OCI-LY1 (cell line): Measurements from ENCODE around the gene KDM3A.

Experiments
- H2AFZ ChIP-seq: fragments of 200-600 bp; sonication (generic), shearing (Covaris generic); 2 replicates; pipeline ENCODE4 v1.6.0; 2014; ENCODE audit warnings: antibody characterized with exemption, mild to moderate bottlenecking, low read length
- H3F3A ChIP-seq: fragments of 200-600 bp; sonication (generic), shearing (Covaris generic); 2 replicates; pipeline ENCODE4 v1.6.0; 2014; ENCODE audit warnings: mild to moderate bottlenecking, antibody characterized with exemption, low read length, moderate library complexity; ENCODE audit not compliant: insufficient read depth
- H3K27ac ChIP-seq: fragments of 200-600 bp; sonication (generic); 2 replicates; pipeline ENCODE4 v1.5.1; 2014; ENCODE audit warnings: low read length, mixed run types, mild to moderate bottlenecking, low read depth; ENCODE audit not compliant: poor library complexity, severe bottlenecking
- H3K27me3 ChIP-seq: fragments of 200-600 bp; sonication (generic); 2 replicates; pipeline ENCODE4 v1.6.0; 2014; ENCODE audit warnings: antibody characterized with exemption, mild to moderate bottlenecking, low read length, moderate library complexity; ENCODE audit not compliant: insufficient read depth
- H3K36me3 ChIP-seq: fragments of 200-600 bp; sonication (generic); 2 replicates; pipeline ENCODE4 v1.6.1; 2014; ENCODE audit warnings: mild to moderate bottlenecking, antibody characterized with exemption, low read length, moderate library complexity, mixed read lengths; ENCODE audit not compliant: insufficient read depth
- H3K4me1 ChIP-seq: fragments of 200-600 bp; sonication (generic); 2 replicates; pipeline ENCODE4 v1.5.1; 2014; ENCODE audit warnings: mild to moderate bottlenecking, low read length, moderate library complexity; ENCODE audit not compliant: insufficient read depth, severe bottlenecking
- H3K4me2 ChIP-seq: fragments of 200-600 bp; sonication (generic), shearing (Covaris generic); 2 replicates; pipeline ENCODE4 v1.6.1; 2014; ENCODE audit warnings: low read length
- H3K4me3 ChIP-seq: fragments of 200-600 bp; sonication (generic); 2 replicates; pipeline ENCODE4 v1.5.1; 2014; ENCODE audit warnings: low read length, low read depth, mild to moderate bottlenecking, mixed read lengths; ENCODE audit not compliant: poor library complexity, severe bottlenecking
- H3K79me2 ChIP-seq: fragments of 200-600 bp; shearing (Covaris generic); 2 replicates; pipeline ENCODE4 v1.6.1; 2016; ENCODE audit warnings: mixed run types, low read length, mixed read lengths; ENCODE audit not compliant: insufficient read depth
- H3K9ac ChIP-seq: fragments of 200-600 bp; sonication (generic), shearing (Covaris generic); 2 replicates; pipeline ENCODE4 v1.6.1; 2014; ENCODE audit warnings: mild to moderate bottlenecking, low read length, mixed read lengths
- H3K9me2 ChIP-seq: fragments of 200-600 bp; sonication (generic), shearing (Covaris generic); 2 replicates; pipeline ENCODE4 v1.6.1; 2014; ENCODE audit warnings: low read depth, mild to moderate bottlenecking, low read length, mixed read lengths
- H3K9me3 ChIP-seq: fragments of 200-600 bp; shearing (Covaris generic); 2 replicates; pipeline ENCODE4 v1.6.1; 2014; ENCODE audit warnings: low read length, mixed read lengths
- H4K20me1 ChIP-seq: fragments of 200-600 bp; sonication (generic), shearing (Covaris generic); 2 replicates; pipeline ENCODE4 v1.6.0; 2016; ENCODE audit warnings: mild to moderate bottlenecking, low read length; ENCODE audit not compliant: insufficient read depth
- CTCF ChIP-seq: fragments of 200-600 bp; sonication (generic), shearing (Covaris generic); IDR thresholded peaks from 2 replicates; pipeline ENCODE4 v1.5.1; 2017; ENCODE audit warnings: mild to moderate bottlenecking, antibody characterized with exemption, low read length, moderate library complexity, mixed read lengths
- EZH2 ChIP-seq: fragments of 200-600 bp; sonication (generic), shearing (Covaris generic); IDR thresholded peaks from 2 replicates; pipeline ENCODE4 v1.8.0; 2017; ENCODE audit warnings: borderline replicate concordance, mixed run types, mild to moderate bottlenecking, antibody characterized with exemption, low read length, moderate library complexity, mixed read lengths

Gene KDM3A

GRCh38 chr2:86454238-86454637, 13.1 kb downstream of the KDM3A start:
- H3K4me3 ChIP-seq: no peak overlapping the region
- H2AFZ ChIP-seq: no peak overlapping the region
- H3K27ac ChIP-seq: no peak overlapping the region
- no peaks in the 10 kb centered on the region for H3K4me1 ChIP-seq
- H3K9ac ChIP-seq: no peak overlapping the region
- H4K20me1 ChIP-seq: no peaks in the 10 kb centered on the region
- H3K27me3 ChIP-seq: no peaks in the 10 kb centered on the region
- H3K79me2 ChIP-seq: peaks cover 3% of the 10 kb centered on the region; the same call in 1 of the 2 replicates
- no peaks in the 10 kb centered on the region; the same call in 1 of the 2 replicates for H3K9me2 ChIP-seq
- H3K36me3 ChIP-seq: peaks cover 97% of the 10 kb centered on the region
- H3K9me3 ChIP-seq: no peaks in the 10 kb centered on the region
- H3F3A ChIP-seq: no peaks in the 10 kb centered on the region
- TF ChIP-seq EZH2 (no peak), CTCF (no peak)
- H3K4me2 ChIP-seq: no peak overlapping the region

GRCh38 chr2:86455181-86455580, 14.0 kb downstream of the KDM3A start:
- TF ChIP-seq CTCF: no peak
- no peak for TF ChIP-seq EZH2
- Histone ChIP-seq H3K79me2 (no peaks in the 10 kb centered on the region), H3F3A (no peaks in the 10 kb centered on the region)

GRCh38 chr2:86461042-86461743, 20.0 kb downstream of the KDM3A start:
- TF ChIP-seq EZH2 (no peak), CTCF (no peak)
- Histone ChIP-seq H3K9ac (no peak overlapping the region), H3K79me2 (no peaks in the 10 kb centered on the region), H3K9me2 (no peaks in the 10 kb centered on the region), H3K4me1 (no peaks in the 10 kb centered on the region), H2AFZ (no peak overlapping the region), H3K27ac (no peak overlapping the region), H3K9me3 (no peaks in the 10 kb centered on the region), H3F3A (no peaks in the 10 kb centered on the region), H4K20me1 (no peaks in the 10 kb centered on the region), H3K4me2 (no peak overlapping the region), H3K27me3 (no peaks in the 10 kb centered on the region), H3K4me3 (no peak overlapping the region), H3K36me3 (peaks cover 97% of the 10 kb centered on the region)

More at GRCh38 chr2:86455181-86455580, 14.0 kb downstream of the KDM3A start:
- no peaks in the 10 kb centered on the region for H3K27me3 ChIP-seq
- no peaks in the 10 kb centered on the region for H3K9me3 ChIP-seq
- H4K20me1 ChIP-seq: no peaks in the 10 kb centered on the region
- no peak overlapping the region for H3K4me2 ChIP-seq
- H3K9me2 ChIP-seq: no peaks in the 10 kb centered on the region; the same call in 1 of the 2 replicates
- no peak overlapping the region for H3K4me3 ChIP-seq
- H3K4me1 ChIP-seq: no peaks in the 10 kb centered on the region
- H3K27ac ChIP-seq: no peak overlapping the region
- H2AFZ ChIP-seq: no peak overlapping the region
- H3K36me3 ChIP-seq: peaks cover 97% of the 10 kb centered on the region
- H3K9ac ChIP-seq: no peak overlapping the region
